ENCODE measurements around the gene DAPK3.

DAPK3 gene

GRCh38 chr19:3982701-3983541, 12.0 kb upstream of the DAPK3 start:
- TF ChIP-seq CTCF (conservative IDR thresholded peaks at IDR 0.05) (no peak), ZFX (IDR thresholded peaks at IDR 0.05) (no peak)
- peak overlapping the region; percentile 98 for H3K27ac ChIP-seq

- peak overlapping the region; percentile 98 for H3K27ac ChIP-seq
- TF ChIP-seq CTCF (conservative IDR thresholded peaks at IDR 0.05), result no peak
- no peak for TF ChIP-seq ZFX (IDR thresholded peaks at IDR 0.05)
Measured at GRCh38 chr19:3981736-3982681, 11.1 kb upstream of the DAPK3 start.

GRCh38 chr19:3981373-3981735, 10.5 kb upstream of the DAPK3 start:
- no peak overlapping the region for H3K27ac ChIP-seq
- TF ChIP-seq ZFX (IDR thresholded peaks at IDR 0.05), result no peak
- no peak for TF ChIP-seq CTCF (conservative IDR thresholded peaks at IDR 0.05)

GRCh38 chr19:3980353-3981251, 9.7 kb upstream of the DAPK3 start:
- TF ChIP-seq CTCF (conservative IDR thresholded peaks at IDR 0.05), result no peak
- TF ChIP-seq ZFX (IDR thresholded peaks at IDR 0.05), result no peak

GRCh38 chr19:3979674-3980352, 8.9 kb upstream of the DAPK3 start:
- H3K27ac ChIP-seq, result no peak overlapping the region
- TF ChIP-seq ZFX (IDR thresholded peaks at IDR 0.05) (no peak), CTCF (conservative IDR thresholded peaks at IDR 0.05) (no peak)

More at GRCh38 chr19:3980353-3981251, 9.7 kb upstream of the DAPK3 start:
- no peak overlapping the region for H3K27ac ChIP-seq

GRCh38 chr19:3979289-3979673, 8.4 kb upstream of the DAPK3 start:
- no peak overlapping the region for H3K27ac ChIP-seq

More at GRCh38 chr19:3979289-3979673, 8.4 kb upstream of the DAPK3 start:
- TF ChIP-seq CTCF (conservative IDR thresholded peaks at IDR 0.05), result no peak
- TF ChIP-seq ZFX (IDR thresholded peaks at IDR 0.05), result no peak
